Activated CD8-positive, alpha-beta memory T cell treated with anti-CD3 and anti-CD28 coated beads, Interleukin-2, amount 50 U/mL, for 24 hours (primary cell): Measurements from ENCODE around the gene KREMEN1.

Source experiments
- DNase-seq: peaks from one replicate; pipeline ENCODE4 v3.0.0-alpha.2; 2020; ENCODE audit errors: extremely low read depth

Gene KREMEN1

DNA sequence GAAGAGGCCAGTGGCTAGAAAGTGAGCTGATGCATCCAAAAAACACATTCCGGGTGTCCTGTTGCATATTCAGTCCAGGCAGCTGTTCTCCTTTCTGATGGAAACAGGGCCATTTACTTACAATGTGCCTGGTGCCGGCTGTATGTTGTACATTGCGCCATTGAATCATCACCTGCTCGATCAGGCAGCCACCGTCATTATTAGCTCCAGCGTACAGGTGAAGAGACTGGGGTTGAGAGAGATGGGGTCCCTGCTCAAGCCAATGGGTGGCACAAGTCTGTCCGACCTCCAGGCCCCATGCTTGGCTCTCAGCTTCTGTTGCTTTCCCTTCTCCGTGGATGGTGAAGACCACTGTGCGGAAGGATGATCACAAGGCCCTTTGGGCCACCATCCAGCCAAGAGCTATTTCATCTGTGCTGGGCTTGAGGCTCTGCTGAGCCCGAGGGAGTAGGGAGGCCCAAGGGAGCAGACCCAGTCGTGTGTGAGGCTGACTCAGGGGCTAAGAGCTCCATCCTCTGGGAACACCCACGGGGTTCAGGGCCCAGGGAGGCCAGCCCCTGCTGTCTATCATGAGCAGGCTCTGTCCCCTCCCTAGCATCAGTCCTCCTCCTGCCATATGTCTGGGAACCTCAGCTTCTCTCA lies 112.1 kb downstream of the KREMEN1 start:
- DNase-seq = no peak

DNA sequence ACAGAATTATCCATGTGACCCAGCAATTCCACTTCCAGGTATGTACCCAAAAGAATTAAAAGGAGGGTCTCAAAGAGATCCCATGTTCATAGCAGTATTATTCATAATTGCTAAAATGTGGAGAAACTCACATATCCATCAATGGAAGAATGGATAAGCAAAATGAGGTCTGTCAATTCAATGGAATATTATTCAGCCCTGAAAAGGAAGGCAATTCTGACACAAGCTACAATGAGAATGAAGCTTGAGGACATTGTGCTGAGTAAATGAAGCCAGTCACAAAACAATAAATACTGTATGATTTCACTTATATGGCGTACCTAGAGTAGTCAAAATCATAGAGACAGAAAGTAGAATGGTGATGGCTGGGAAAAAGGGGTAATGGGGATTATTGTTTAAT lies 113.5 kb downstream of the KREMEN1 start:
- DNase-seq = no peak

DNA sequence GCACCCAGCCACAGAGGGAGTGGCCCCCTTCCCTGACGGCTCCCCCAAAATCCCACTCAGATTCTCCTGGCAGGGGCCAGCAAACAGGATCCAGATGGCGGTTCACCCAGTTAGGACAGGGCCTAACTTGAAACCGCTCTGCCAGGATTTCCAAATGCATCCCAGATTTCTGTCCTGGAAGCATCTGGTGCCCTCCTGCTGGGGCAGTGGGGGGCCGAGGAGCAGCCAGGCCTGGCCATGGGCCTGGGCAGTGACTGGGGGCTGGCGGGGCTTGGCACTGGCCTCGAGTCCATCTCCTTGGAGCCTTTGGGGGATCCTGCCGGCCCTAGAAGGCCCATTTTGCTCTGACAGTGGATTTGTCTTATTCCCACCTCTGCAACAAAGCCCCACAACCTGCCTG lies 115.0 kb downstream of the KREMEN1 start:
- DNase-seq = no peak

DNA sequence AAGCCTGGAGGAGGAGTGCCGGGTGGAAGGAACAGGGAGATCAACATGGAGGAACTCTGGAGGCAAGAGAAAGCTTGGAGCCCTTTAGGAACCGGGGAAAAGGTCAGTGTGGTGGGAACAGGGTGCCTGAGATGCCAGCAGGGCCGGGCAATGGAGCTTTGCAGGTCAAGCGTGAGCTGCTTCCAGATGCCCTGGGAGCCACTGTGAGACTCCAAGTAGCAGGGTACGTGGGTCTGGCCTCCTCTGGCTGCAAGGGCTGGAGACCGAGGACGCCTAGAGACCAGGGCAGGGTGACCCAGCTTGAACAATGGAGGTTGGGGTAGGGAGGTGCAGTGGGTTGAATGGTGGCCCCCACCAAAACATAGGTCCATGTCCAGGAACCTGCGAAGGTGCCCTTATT lies 117.2 kb downstream of the KREMEN1 start:
- DNase-seq = no peak

DNA sequence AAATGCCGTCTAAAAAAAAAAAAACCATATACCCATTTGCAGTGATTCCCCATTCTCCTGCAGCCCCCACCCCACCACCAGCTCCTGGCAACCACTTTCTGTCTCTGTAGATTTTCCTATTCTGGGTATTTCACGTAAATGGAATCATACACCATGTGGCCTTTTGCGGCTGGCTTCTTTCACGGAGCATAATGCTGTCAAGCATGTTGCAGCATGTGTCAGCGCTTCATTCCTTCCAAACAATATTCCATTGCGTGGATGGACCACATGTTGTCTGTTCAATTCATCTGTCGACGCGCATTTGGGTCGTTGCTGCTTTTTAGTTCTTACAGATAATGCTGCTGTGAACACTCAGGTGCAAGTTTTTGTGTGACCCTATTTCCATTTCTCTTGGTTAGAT lies 118.1 kb downstream of the KREMEN1 start:
- DNase-seq = no peak

DNA sequence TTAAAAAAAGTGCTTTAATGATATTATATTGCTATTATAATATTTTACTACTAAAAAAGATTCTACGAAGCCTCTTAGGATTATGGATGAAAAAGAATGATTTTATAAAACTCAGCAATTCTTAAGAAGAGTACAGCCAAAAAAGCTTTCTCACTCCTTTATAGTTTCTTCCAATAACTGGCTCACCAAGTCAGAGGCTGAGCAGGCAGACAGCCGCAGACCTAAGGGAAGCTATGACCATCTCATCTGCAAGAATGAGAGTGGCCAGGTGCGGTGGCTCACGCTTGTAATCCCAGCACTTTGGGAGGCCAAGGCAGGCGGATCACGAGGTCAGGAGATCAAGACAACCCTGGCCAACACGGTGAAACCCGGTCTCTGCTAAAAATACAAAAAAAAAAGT lies 120.2 kb downstream of the KREMEN1 start:
- DNase-seq = no peak

DNA sequence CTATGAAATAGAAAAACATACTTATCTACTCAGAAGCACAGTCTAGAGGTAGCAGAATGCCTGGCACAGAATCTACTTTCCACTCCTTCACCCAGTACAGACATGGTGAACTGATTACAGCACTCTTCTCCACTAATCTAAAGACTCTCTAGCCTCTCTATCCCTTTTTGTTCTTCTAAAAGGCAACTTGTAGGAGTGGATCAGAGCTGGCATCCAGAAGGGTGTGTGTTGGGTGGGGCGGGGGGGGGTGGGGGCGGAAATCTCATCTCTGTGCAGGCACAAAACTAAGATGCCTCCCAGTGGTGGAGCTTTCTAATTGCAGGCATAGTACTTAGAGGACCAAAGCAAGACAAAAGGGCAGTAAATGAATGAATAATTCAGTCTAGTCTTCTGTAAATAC lies 121.3 kb downstream of the KREMEN1 start:
- DNase-seq = no peak

DNA sequence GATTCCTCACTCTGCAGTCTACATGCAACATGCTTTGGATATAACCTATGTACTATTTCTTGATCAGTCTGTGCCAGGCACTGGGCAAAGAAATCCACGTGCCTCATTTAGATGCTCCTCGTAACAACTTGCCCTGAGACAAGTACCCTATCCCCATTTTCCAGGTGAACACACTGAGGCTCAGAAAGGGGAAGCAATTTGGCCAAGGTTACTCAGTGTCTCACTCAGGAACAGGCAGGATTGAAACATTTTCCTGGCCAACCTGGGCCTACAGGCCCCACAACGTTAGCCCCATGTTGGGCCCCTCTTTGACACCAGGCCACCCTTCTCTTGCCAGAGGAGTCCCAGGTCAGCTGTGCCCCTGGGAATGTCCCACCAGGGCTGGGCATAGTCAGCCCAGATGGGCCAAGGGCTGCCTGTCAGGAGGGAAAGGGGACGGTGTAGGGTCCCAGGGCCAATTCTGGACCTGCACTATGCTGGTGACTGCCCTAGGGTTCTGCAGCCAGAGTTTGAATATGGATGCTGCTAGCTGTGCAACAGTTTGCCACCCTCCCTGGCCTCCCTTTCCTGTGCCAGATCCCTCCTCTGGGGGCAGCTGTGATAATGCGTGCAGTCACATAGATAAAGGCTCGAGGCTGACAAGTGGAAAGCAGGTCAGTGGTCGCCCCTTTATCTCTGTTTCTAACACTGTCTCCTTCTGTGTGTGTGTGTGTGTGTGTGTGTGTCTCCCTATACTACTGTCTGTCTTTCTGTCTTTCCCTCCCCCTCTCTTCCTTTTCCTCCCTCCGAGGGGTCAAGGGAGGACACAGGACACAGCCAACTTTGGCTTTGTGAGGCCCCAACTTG lies 122.5 kb downstream of the KREMEN1 start:
- DNase-seq = no peak

DNA sequence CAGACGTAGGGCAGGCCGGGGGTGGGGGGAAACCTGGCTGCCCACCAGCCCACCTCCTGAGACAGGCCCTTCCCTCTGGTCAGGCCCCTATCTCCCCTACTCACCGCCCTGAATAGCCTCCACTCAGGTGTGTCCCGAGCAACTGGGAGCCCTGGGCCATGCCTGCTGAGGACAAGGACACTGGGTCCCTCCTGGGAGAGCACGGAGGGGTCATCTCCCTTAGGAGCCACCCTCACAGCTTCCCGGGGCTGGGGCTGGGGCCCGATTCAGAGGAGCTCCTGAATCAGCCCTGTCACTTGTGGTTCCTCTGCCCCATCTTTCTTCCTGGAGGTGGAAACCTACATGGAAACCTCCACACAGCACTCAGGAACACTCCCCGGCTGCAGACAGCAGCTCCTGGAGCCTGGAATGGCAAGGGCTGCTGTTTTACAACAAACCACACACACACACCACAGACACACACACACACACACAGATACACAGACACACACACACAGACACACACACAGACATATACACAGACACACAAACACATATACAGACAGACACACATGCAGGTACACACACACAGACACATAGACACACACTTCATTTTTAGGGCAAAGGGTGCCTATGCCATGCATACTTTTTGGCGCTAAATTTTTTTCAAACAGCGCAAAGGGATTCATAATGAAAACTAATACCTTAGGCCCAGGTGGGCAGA lies 123.3 kb downstream of the KREMEN1 start:
- no peak for DNase-seq

DNA sequence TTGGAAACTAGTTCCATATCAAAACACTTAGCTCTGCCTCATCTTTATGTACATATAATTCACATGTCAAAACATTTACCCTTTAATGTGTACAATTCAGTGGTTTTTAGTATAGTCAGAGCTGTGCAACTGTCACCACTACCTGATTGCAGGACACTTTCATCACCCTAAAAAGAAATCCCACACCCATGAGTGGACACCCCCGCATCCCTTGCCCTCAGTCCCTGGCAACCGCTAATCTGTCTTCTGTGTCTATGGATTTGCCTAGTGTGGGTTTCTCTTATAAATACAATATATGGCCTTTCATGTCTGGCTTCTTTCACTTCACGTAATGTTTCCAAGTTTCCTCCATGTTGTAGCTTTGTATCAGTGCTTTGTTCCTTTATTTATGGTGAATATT lies 124.3 kb downstream of the KREMEN1 start:
- DNase-seq = no peak

DNA sequence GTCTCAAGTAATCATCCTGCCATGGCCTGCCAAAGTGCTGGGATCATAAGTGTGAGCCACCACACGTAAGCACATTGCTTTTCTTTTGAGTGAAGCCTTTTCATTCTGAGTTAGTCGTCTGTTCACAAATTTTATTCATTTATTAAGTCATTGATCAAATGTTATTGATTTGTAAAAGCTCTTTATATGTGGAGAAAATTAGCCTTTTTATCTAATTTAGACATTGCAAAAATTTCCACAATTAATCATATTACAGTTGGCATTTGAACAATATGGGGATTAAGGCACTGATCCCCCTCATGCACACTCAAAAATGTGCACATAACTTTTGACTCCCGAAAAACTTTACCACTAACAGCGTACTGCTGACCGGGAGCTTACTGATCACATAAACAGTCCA lies 125.4 kb downstream of the KREMEN1 start:
- no peak for DNase-seq

DNA sequence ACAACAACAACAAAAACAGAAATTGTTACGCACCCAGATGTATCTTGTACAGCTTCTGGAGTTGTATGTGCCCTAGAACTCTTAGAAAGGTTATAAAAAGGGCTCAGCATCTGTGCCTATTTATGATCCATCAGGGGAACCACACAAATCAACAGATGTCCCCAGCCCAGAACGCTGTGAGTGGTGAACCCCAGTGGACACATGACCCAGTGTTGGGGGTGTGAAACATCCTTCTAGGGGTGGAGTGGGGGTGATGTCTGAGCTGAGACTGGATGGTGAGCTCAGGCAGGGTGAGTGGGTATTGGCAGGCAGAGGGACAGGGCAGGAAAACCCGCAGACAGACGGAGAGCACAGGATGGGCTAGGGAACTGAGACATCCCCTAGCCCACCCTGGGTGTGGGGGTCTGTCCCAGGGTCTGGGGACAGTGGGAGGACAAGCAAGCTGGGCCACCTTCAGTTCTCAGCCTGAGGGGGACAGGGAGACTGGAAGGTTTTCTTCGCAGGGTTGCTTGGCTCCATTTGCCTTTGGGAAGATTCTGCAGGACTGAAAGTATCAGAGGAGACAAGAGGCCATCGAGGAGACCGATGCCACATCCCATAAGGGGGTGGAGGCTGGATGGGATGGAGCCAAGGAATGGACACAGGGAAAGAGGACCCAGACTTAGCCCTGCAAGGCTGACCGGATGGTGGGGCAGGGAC lies 127.0 kb downstream of the KREMEN1 start:
- no peak for DNase-seq

DNA sequence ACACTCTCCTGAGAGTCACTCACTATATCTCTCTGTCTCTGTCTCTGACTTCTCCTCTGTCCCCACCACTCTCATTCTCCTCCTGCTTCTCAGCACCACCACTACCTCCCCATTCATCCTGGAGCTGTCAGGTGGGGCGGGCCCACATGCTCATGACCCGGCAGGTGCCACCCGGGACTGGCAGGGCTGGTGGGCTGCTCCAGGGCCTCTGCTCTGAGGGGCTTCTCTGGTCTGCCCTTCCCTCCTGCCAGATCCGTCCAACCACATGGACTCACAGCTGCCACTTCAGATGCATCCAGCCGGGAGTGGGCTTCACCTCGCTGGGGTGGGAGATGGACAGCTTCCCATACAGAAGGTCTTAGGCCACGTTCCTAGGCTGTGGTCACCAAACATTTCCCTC lies 128.1 kb downstream of the KREMEN1 start:
- DNase-seq = no peak

DNA sequence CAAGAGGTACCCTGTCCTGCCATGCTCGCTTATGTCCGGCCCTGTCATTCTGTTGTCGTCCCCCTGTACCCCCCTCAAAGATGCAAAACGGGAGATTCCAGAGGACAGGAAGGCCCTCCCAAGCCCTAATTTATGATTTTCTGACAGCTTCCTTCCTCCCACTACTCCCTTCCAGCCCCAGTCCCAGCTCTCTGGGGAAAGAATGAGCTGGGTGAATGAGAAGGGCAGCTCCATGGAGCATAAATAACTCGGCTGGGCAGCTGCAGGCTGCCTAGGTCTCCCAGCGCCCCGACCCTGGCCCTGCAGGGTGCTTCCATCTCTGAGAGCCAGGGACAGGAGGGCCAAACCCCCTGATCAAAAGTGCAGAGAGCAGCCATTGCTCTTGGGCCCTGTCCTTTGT lies 128.9 kb downstream of the KREMEN1 start:
- no peak for DNase-seq

DNA sequence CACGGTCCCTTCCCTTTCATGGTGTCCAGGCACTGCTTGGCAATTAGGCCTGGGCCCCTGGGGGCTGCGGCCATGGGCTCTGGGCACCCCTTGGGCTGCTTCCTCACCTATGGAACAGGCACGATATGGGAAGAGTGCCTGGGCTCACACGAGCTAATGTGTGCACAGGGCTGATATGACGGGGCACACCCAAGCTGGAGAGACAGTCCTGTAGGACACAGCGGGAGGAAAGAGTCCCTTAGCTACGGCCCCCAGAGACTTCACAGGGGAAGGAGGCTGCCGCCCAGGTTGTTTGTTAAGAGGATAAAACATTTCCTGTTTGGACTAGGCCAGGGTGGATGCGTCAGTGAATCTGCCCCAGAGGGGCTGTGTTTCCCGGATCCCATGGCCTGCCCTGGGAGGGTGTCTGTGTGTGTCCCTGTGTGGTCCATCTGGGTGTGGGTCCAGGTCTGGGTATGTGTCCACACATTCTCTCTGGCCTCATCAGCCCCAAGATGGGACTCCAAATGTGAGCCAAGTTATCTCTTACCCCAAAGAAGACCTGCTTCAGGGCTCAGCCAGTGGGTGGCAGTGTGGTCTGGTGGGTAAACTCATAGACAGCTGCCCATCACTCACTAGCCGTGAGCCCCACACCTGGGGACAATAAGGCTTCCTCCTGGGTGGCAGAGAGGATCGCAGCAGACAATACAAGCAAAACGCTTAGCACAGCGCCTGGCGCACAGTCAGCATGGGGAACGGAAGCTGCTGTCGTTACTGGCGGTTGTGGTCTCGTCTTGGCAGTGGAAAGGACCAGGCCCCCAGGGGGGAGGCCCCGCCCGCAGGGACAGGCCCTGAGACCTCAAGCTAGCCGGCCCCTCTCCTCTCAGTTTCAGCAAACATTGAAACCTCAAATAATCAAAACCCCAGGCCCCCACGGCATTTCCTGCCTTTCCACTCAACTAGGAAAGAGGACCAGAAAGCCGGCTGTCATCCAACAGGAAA lies 129.7 kb downstream of the KREMEN1 start:
- peak; percentile 10 for DNase-seq

DNA sequence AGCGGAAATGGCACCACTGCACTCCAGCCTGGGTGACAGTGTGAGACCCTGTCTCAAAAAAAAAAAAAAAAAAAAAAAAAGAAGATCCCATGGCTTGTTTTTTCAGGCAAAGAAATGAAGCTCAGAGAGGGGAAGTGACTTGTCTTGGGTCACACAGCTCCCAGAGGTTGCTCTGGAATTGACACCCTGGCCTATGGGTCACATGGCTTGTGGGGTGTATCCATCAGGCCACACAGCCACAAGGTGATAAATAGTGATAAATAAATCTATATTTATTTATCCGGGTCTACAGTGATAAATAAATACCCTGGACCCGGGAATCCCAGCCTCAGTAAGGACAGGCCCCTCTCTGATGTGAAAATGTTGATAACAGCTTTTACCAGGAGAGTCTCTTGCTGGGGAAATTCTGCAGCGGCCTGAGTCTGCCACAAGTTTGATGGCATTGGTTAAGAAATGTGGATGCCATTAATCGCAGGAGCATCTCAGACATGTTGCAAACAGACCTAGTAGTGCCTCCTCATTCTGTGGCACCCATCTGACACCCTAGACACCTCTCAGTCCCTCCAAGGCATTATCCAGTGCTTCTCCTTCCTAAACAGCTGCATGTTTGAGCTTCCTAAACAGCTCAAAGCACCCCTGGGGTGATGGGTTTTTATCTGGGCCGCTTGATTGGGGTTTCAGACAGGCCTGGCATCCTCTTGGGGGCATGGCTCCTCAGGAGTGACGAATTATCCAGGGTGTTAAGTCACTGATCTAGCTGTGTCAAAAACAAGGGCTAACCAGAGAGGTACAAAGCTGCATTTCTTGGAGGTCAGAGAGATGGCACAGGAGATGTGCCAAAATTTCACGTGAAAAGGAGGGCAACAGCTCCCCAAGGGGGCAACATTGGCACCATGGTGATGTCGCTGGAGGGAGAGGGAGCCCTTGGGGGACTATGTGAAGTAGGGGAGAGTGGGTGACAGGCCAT lies 130.9 kb downstream of the KREMEN1 start:
- no peak for DNase-seq

DNA sequence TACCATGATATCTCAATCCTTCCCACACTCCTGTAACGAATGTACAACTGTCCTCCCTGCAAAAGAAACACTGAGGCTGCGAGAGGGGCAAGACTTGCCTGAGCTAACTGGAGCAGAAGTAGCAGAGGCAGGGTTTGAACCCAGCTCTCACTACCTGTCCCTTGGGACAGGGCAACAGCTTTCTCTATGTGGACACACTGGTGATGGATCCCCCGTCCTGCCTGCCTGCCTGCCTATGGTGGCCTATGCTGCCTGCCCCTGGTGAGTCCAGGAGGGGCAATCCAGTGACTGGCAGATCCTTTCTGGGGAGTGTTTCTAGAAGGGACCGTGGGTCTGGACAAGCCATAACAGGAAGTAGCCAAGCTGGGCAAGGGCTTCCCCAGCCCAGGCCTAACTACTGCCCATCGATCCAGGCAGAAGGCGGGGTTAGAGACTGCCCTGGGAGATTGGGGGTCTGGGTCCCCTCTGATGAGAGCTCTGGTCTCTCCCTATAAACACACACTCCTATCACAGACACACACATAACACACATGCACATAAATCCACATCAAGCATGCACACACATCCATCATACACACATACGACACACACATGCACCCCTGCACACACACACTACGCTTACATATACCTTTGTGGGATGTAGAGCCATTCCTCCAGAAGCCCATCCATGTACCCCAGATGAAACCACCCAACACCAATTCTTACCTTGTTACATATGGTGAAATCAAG lies 131.8 kb downstream of the KREMEN1 start:
- DNase-seq = no peak

DNA sequence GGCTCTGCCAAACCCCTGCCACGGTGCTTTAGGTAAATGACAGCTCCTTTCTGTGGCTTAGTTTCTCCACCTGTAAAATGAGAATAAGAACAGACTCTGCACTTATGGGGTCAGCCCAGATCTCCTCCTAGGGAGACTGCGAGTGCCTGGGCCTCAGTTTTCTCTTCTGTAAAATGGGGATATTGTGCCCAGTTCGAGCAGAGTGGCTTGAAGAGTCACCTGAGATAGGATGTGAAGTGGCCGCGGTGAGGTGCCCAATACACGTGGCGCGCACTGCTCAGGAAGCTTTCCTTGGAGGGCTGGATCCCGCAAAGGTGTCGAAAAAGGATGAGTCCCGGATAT lies 132.4 kb downstream of the KREMEN1 start:
- no peak for DNase-seq
